H1 (cell line): ENCODE measurements around the gene CTSH. TPM values are rescaled to one million over a fixed set of nuclear protein-coding genes. Genes with fewer than 3 reads are reported as not detected.

Experiments
- CTCF ChIA-PET: fragments of 300-600 bp; sonication (Branson Sonifier 250); formaldehyde crosslinking; loops from one replicate; lab custom pipeline; 2021; ENCODE audit not compliant: partially characterized antibody; lab: Charles Lee
- POLR2A ChIA-PET: fragments of 300-600 bp; sonication (Branson Sonifier 250); formaldehyde crosslinking; loops from one replicate; lab custom pipeline; 2021; ENCODE audit warnings: inconsistent platforms; ENCODE audit not compliant: partially characterized antibody; lab: Charles Lee
- DNase-seq, 2 experiments: peaks; one replicate each; pipeline versions ENCODE4 v3.0.0 to v3.0.0-alpha.2; 2010 to 2022; ENCODE audit warnings: low spot score in 2 of 2, low read depth in 1 of 2, mixed read lengths in 1 of 2
- FAIRE-seq: peaks from 2 replicates; lab custom pipeline; 2011; peaks lifted over from hg19 to GRCh38; lab: Jason Lieb, UNC
- H2AFZ ChIP-seq: 2 replicates; pipeline ENCODE4 v1.8.1; 2012; ENCODE audit warnings: low read length, inconsistent platforms
- H2AK5ac ChIP-seq: 2 replicates; pipeline ENCODE4 v1.6.1; 2013; ENCODE audit warnings: low read depth, low read length
- H2BK120ac ChIP-seq: replicated peaks from 2 replicates; pipeline ENCODE3; 2013; ENCODE audit warnings: low read depth, low read length, inconsistent platforms
- H2BK12ac ChIP-seq: 2 replicates; pipeline ENCODE4 v1.6.1; 2013; ENCODE audit warnings: low read depth, low read length
- H2BK15ac ChIP-seq: 2 replicates; pipeline ENCODE4 v1.6.1; 2013; ENCODE audit warnings: low read length
- H2BK20ac ChIP-seq: 2 replicates; pipeline ENCODE4 v1.6.1; 2013; ENCODE audit warnings: low read length
- H2BK5ac ChIP-seq: 2 replicates; pipeline ENCODE4 v1.6.1; 2013; ENCODE audit warnings: low read depth, low read length
- H3K14ac ChIP-seq: 2 replicates; pipeline ENCODE4 v1.6.1; 2013; ENCODE audit warnings: inconsistent platforms; ENCODE audit not compliant: insufficient read length
- H3K18ac ChIP-seq: 2 replicates; pipeline ENCODE4 v1.6.1; 2013; ENCODE audit warnings: low read length; ENCODE audit errors: extremely low read depth
- H3K23ac ChIP-seq: 2 replicates; pipeline ENCODE4 v1.6.1; 2013; ENCODE audit warnings: inconsistent platforms; ENCODE audit not compliant: insufficient read length
- H3K23me2 ChIP-seq: 2 replicates; pipeline ENCODE4 v1.6.1; 2013; ENCODE audit warnings: low read depth, low read length
- H3K27ac ChIP-seq: 2 replicates; pipeline ENCODE4 v1.6.1; 2011; ENCODE audit warnings: low read depth, low read length, inconsistent platforms
- H3K27me3 ChIP-seq, 4 experiments: replicated peaks in 1 of 4; 1 replicate in 1 of 4; 2 replicates in 3 of 4; pipeline versions ENCODE4 v1.6.1 to v1.8.1; 2011 to 2013; ENCODE audit warnings: low read length in 3 of 4, mild to moderate bottlenecking in 3 of 4, inconsistent platforms in 2 of 4, mixed read lengths in 2 of 4, moderate library complexity in 1 of 4; ENCODE audit not compliant: control insufficient read depth in 3 of 4, insufficient read depth in 3 of 4; ENCODE audit errors: extremely low read depth in 1 of 4
- H3K36me3 ChIP-seq, 4 experiments: 2 replicates each; pipeline versions ENCODE4 v1.6.1 to v1.8.1; 2011 to 2013; ENCODE audit warnings: mild to moderate bottlenecking in 4 of 4, low read length in 3 of 4, moderate library complexity in 2 of 4, control low read depth in 1 of 4, inconsistent platforms in 1 of 4; ENCODE audit not compliant: insufficient read depth in 4 of 4, control insufficient read depth in 2 of 4
- H3K4ac ChIP-seq: replicated peaks from 2 replicates; pipeline ENCODE3; 2013; ENCODE audit warnings: low read length, low read depth, mixed read lengths, inconsistent platforms; ENCODE audit not compliant: insufficient read length
- H3K4me1 ChIP-seq, 4 experiments: replicated peaks in 1 of 4; 1 replicate in 1 of 4; 2 replicates in 3 of 4; pipeline versions ENCODE4 v1.6.1 to v1.8.1; 2011 to 2013; ENCODE audit warnings: low read length in 3 of 4, inconsistent platforms in 2 of 4, mixed read lengths in 1 of 4; ENCODE audit not compliant: insufficient read depth in 4 of 4, control insufficient read depth in 3 of 4
- H3K4me2 ChIP-seq, 2 experiments: 2 replicates each; pipeline versions ENCODE4 v1.6.1 to v1.8.1; 2011 to 2013; ENCODE audit warnings: low read depth in 2 of 2, low read length in 2 of 2, control low read depth in 1 of 2, inconsistent platforms in 1 of 2, mild to moderate bottlenecking in 1 of 2; ENCODE audit not compliant: insufficient read depth in 1 of 2
- H3K4me3 ChIP-seq, 4 experiments: fragments of 200-600, 300-600 bp in 1 of 4; sonication (generic), shearing (Covaris generic), sonication (Bioruptor Twin) in 1 of 4; 2 replicates each; pipeline versions ENCODE4 v1.5.1 to v1.8.1; 2011 to 2016; ENCODE audit warnings: low read length in 4 of 4, low read depth in 3 of 4, control low read depth in 2 of 4, inconsistent platforms in 2 of 4, mild to moderate bottlenecking in 2 of 4, mixed read lengths in 1 of 4, moderate library complexity in 1 of 4; ENCODE audit not compliant: insufficient read depth in 2 of 4; ENCODE audit errors: extremely low read depth in 1 of 4
- H3K56ac ChIP-seq: replicated peaks from 2 replicates; pipeline ENCODE3; 2013; ENCODE audit warnings: low read depth, mild to moderate bottlenecking, mixed read lengths, low read length, inconsistent platforms; ENCODE audit not compliant: insufficient read length
- H3K79me1 ChIP-seq: 2 replicates; pipeline ENCODE4 v1.6.1; 2013; ENCODE audit warnings: low read depth, low read length, control low read depth
- H3K79me2 ChIP-seq, 2 experiments: 2 replicates each; pipeline versions ENCODE4 v1.6.1 to v1.8.1; 2012 to 2013; ENCODE audit warnings: low read length in 2 of 2, mild to moderate bottlenecking in 2 of 2, inconsistent platforms in 1 of 2; ENCODE audit not compliant: insufficient read depth in 2 of 2, control insufficient read depth in 1 of 2
- H3K9ac ChIP-seq, 4 experiments: replicated peaks in 1 of 4; 1 replicate in 1 of 4; 2 replicates in 3 of 4; pipeline versions ENCODE4 v1.6.1 to v1.8.1; 2011 to 2013; ENCODE audit warnings: low read depth in 3 of 4, low read length in 3 of 4, control low read depth in 2 of 4, mild to moderate bottlenecking in 2 of 4, moderate library complexity in 2 of 4, inconsistent platforms in 1 of 4; ENCODE audit errors: extremely low read depth in 1 of 4
- H3K9me3 ChIP-seq, 2 experiments: 2 replicates each; pipeline versions ENCODE4 v1.6.1 to v1.8.1; 2012 to 2013; ENCODE audit warnings: mild to moderate bottlenecking in 2 of 2, moderate library complexity in 2 of 2, control low read depth in 1 of 2, inconsistent platforms in 1 of 2, low read depth in 1 of 2, low read length in 1 of 2, mixed read lengths in 1 of 2; ENCODE audit not compliant: insufficient read depth in 2 of 2
- H4K20me1 ChIP-seq, 2 experiments: replicated peaks in 1 of 2; 2 replicates each; pipeline versions ENCODE3 to v1.8.1; 2011 to 2013; ENCODE audit warnings: inconsistent platforms in 2 of 2, low read length in 2 of 2, mild to moderate bottlenecking in 1 of 2; ENCODE audit not compliant: insufficient read depth in 2 of 2, control insufficient read depth in 1 of 2
- H4K5ac ChIP-seq: 2 replicates; pipeline ENCODE4 v1.6.1; 2013; ENCODE audit warnings: low read length, low read depth, mixed read lengths, inconsistent platforms; ENCODE audit not compliant: insufficient read length
- H4K8ac ChIP-seq: 2 replicates; pipeline ENCODE4 v1.8.0; 2013; ENCODE audit warnings: mild to moderate bottlenecking, moderate library complexity, low read length, inconsistent platforms; ENCODE audit not compliant: insufficient read depth; ENCODE audit errors: extremely low read depth
- H4K91ac ChIP-seq: replicated peaks from 2 replicates; pipeline ENCODE3; 2013; ENCODE audit warnings: low read length, mixed read lengths, inconsistent platforms; ENCODE audit not compliant: insufficient read length
- WGBS, 2 experiments: shearing (Covaris generic) in 1 of 2; methylation state at CpG; one replicate each; pipeline versions ENCODE4 v1.1.6 to v1.1.7; 2013 to 2015; ENCODE audit warnings: low lambda C conversion rate in 2 of 2, mixed read lengths in 2 of 2, inconsistent platforms in 1 of 2, low coverage in 1 of 2, missing lambda C conversion rate in 1 of 2; ENCODE audit not compliant: insufficient replicate concordance in 2 of 2, insufficient coverage in 1 of 2, insufficient read length in 1 of 2; ENCODE audit errors: extremely low coverage in 1 of 2, missing lambda C conversion rate in 1 of 2; 5-methylcytosine and 5-hydroxymethylcytosine counted together
- polyA plus RNA-seq, 7 experiments: library from polyadenylated mRNA; depleted of rRNA in 3 of 7; stranded (reverse) in 5 of 7; unstranded in 2 of 7; fragments of >200 nt in 5 of 7; fragments of 200-250 nt in 2 of 7; gene quantifications; 1 replicate in 5 of 7; 2 replicates in 1 of 7; 4 replicates in 1 of 7; pipeline versions ENCODE4 v1.2.1 to v1.2.3, GENCODE V29; 2011 to 2013; ENCODE audit warnings: missing spikeins in 2 of 7, mixed read lengths in 2 of 7
- total RNA-seq: library from RNA; stranded (reverse); fragmentation: NEBNext Ultra II Directional; extraction: Animal tissue kit (Norgen Biotek cat#: 25700); gene quantifications from 2 replicates; pipeline ENCODE4 v1.2.1, GENCODE V29; 2021

The CTSH gene
- total and polyA plus RNA-seq, 2 of the 8 experiments (the other 6 are each of a cell fraction or from before 2014, with no cell fraction given) = 34.0 to 36.8 TPM

DNA sequence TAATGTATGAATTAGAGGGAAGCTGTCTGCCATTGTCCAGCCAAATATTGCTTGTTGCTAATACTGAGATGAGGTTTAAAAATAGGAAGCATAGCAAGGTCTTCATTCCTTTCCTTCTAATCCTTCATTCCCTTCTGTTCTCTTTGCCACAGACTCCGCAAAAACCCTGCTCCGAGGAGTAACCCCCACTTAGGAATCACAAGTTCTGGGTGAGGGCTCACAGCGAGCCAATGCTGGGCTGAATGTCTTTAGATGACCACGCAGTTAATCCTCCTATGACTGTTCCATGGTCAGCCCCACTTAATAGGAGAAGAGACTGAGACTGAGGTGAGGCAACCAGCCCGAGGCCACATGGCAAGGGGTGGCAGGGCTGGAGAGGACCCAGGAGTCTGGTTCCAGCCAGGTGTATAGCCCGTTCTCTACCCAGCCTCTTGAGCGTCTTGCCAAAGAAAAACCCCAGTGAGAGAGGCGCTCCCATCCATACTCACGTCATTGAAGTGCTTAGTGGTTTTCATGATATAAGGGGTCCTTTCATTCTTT, 44.9 kb upstream of the CTSH start:
- FAIRE-seq = no peak
- H2BK5ac ChIP-seq = no peak overlapping the region
- H3K27ac ChIP-seq = no peak overlapping the region

More for the DNA sequence above, 44.9 kb upstream of the CTSH start:
- H3K18ac ChIP-seq = no peak overlapping the region
- H3K9me3 ChIP-seq = no peaks in the 10 kb centered on the region
- no peak overlapping the region for H2BK12ac ChIP-seq
- DNase-seq = no peak
- no peaks in the 10 kb centered on the region for H3K36me3 ChIP-seq
- H2BK15ac ChIP-seq = no peak overlapping the region
- no peak overlapping the region for H2AK5ac ChIP-seq
- no peak overlapping the region for H2BK20ac ChIP-seq
- peaks cover 0 to 10% (median 4%) of the 10 kb centered on the region in 4 experiments; a peak in 4 of 7 replicates for H3K4me1 ChIP-seq
- no peak overlapping the region for H2AFZ ChIP-seq
- CTCF ChIA-PET = interaction anchor here (1.0 to 3.7 kb wide), 9 partner anchors 10 to 81 kb away, joined by 3 to 23 read pairs (median 5); no protein-coding TSS in a partner anchor
- no peak overlapping the region for H3K9ac ChIP-seq
- no peak overlapping the region for H3K56ac ChIP-seq
- H4K5ac ChIP-seq = no peak overlapping the region
- H3K23ac ChIP-seq = no peak overlapping the region
- peaks cover 4% of the 10 kb centered on the region; the same call in 1 of the 2 replicates for H3K23me2 ChIP-seq
- no peak overlapping the region for H2BK120ac ChIP-seq
- peaks cover 0 to 5% of the 10 kb centered on the region in 2 experiments for H4K20me1 ChIP-seq
- WGBS, 2 experiments = 86% methylated on average over 9 of the region's 9 CpGs; no CpG with 5 or more reads in 1 of the 2 experiments
- no peaks in the 10 kb centered on the region for H3K79me1 ChIP-seq
- H3K4me3 ChIP-seq = no peak overlapping the region
- no peak overlapping the region for H3K14ac ChIP-seq
- H3K4me2 ChIP-seq = no peak overlapping the region
- H4K91ac ChIP-seq = no peak overlapping the region
- no peaks in the 10 kb centered on the region for H3K79me2 ChIP-seq
- H3K27me3 ChIP-seq = no peaks in the 10 kb centered on the region; a peak in 1 of 7 replicates
- H4K8ac ChIP-seq = no peak overlapping the region
- no peak overlapping the region for H3K4ac ChIP-seq
- POLR2A ChIA-PET = interaction anchor here (0.9 to 1.5 kb wide), 2 partner anchors 10 to 35 kb away, joined by 3 to 6 read pairs; no protein-coding TSS in a partner anchor
